Measurements from ENCODE around the gene CARD11.

CARD11 gene

DNA sequence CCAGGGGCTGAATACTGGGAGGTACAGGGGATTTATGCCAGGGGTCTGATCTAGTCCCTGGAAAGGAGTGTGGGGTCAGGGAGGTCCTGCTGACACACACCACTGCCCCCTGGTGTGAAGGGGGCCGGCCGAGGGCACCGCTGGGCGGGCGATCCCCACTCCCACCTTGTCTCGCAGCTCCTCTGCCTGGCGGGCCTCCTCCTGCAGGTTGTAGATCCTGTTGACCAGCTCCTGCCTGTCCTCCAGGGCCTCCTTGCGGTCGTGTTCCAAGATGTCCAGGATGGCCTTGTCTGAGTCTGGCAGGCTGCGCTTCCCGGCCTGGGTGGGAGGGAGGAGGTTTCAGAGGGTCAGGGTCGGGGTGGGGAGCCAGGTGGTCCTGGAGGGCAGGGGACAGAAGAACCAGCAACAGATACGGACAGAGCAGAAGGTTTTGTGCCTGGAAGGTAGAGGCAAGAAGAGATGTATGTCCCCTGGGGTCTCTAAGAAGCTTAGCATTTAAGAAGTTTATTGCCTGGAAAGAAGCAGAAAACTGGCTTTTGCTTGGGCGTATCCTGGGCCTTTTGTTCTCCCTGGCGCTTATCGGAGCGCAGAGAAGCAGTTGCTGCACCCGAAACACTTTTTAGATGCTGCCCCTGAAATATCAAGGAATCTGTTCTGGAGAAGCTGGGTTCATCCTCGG, 105.0 kb downstream of the CARD11 start:
- no peak for DNase-seq (ENCODE audit: insufficient read length, low spot score)
- no peak for FAIRE-seq
- TF ChIP-seq, protein P1, sequence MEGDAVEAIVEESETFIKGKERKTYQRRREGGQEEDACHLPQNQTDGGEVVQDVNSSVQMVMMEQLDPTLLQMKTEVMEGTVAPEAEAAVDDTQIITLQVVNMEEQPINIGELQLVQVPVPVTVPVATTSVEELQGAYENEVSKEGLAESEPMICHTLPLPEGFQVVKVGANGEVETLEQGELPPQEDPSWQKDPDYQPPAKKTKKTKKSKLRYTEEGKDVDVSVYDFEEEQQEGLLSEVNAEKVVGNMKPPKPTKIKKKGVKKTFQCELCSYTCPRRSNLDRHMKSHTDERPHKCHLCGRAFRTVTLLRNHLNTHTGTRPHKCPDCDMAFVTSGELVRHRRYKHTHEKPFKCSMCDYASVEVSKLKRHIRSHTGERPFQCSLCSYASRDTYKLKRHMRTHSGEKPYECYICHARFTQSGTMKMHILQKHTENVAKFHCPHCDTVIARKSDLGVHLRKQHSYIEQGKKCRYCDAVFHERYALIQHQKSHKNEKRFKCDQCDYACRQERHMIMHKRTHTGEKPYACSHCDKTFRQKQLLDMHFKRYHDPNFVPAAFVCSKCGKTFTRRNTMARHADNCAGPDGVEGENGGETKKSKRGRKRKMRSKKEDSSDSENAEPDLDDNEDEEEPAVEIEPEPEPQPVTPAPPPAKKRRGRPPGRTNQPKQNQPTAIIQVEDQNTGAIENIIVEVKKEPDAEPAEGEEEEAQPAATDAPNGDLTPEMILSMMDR (IDR thresholded peaks at IDR 0.05; ENCODE audit: insufficient read depth, missing control alignments): no peak

DNA sequence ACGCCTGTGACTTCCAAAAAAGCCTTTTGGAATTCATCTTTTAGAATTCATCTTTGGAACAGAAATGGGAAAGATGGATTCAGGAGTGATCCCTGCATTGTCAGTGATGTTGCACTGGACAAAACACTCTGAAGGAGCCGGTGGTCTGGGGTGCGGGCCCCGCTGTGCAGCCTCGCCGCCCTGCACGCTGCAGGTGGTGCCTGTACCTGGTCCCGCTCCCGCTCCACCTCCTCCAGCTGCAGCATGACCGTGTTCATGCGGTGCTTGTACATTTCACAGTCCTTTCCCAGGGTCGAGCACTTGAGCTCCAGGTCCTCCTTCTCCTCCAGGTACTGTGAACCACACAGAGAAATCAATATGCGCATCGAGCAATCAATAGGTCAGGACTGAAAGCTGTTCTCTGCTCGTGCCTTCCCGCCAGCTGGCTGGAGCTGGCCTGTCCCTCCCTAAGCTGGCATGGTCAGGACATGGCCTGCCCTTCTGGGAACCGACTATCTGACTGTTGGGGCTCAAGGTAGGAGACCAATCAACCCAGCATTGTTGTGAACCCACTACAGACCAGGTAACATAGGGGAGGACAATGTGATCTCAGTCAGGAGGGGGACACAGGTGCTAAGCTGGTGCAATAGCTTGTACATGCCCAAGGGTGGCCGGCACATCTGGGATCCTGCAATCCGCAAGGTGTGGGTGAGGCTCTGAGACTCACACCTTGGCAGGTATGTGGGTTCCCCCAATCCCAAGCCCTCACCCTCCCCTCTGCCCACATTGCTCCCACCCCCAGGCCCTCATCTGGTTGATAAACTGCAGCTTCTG, 105.8 kb downstream of the CARD11 start:
- DNase-seq (ENCODE audit: insufficient read length, low spot score): no peak
- TF ChIP-seq, protein P1 (IDR thresholded peaks at IDR 0.05; ENCODE audit: insufficient read depth, missing control alignments): no peak

DNA sequence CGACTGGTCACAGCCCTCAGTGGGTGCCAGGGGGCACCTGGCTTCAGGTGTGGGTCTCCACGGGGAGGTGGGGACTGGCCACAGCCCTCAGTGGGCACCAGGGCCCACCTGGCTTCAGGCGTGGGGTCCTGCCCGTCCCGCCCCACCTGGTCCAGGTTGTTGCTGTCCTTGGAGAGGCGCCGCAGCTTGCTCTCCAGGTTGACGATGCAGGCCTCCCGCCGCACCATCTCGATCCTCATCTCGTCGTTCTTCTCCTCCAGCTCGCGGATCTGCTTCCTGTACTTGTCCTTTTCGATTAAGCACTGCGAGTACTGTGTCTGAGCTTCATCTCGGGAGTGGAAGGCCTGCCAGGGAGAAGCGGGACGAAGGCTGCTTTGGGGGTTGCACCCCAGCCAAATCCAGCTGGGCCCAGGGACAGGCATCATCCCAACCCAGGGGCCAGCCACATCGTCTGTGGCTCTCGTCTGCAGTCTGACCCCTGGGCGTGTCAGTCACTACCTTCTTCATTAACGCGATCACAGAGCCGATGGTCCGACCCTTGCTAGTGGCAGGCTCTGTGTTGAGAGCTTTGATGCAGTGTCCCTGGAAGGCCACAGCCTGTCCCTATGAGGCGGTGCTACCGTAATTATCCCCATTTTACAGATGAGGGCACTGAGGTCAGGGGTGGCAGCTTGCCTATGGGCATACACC, 106.6 kb downstream of the CARD11 start:
- FAIRE-seq (no peak), DNase-seq (ENCODE audit: insufficient read length, low spot score) (no peak)
- TF ChIP-seq, protein P1 (IDR thresholded peaks at IDR 0.05; ENCODE audit: insufficient read depth, missing control alignments): no peak

More for the DNA sequence above, 105.8 kb downstream of the CARD11 start:
- FAIRE-seq: no peak

DNA sequence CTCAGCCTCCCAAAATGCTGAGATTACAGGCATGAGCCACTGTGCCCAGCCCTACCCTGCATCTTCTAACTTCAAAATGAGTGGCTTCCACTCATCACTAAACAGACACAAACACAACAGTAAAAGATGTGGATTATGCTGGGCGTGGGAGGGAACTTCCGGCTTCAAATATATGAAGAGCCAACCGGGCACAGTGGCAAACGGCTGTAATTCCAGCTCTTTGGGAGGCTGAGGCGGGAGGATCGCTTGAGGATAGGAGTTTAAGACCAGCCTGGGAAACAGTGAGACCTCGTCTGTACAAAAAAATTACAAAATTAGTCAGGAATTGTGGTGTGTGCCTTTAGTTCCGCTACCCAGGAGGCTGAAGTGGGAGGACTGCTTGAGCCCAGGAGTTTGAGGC, 107.4 kb downstream of the CARD11 start:
- FAIRE-seq (no peak), DNase-seq (ENCODE audit: insufficient read length, low spot score) (no peak)
- TF ChIP-seq, protein P1 (IDR thresholded peaks at IDR 0.05; ENCODE audit: insufficient read depth, missing control alignments): no peak

DNA sequence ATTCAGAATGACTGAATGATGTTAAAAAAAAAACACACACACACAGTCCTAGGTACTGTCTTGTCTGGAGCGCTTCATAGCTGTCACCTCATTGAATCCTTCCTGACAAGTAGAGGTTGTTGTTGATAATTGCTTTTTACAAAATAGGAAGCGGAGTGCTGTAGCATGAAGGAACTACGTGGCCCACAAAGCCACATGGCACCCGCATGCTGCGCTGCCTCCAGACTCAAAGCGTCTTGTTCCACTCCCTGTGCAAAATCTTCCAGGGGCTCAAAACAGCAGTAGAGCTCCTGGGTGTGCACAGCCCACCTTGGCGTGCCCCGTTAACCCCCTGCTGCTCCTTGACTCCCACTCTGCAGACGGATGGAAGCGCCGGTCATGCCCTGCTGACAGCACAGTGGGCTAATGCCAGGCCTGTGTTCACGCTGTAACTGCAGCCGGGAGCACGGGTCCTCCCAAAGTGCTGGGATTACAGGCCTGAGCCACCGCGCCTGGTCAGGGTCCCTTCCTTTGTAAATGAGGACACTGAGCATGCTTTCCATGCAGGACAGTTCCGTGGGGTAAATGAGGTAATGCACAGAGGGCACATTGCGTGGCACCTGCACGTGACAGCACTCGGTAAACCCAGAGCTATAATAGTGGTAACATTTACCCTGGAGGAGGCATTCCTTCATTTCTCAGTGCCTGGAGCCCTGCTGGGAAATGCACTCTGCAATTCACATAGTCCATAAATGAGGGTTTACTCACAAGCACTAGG, 108.5 kb downstream of the CARD11 start:
- FAIRE-seq (no peak), DNase-seq (ENCODE audit: insufficient read length, low spot score) (no peak)

DNA sequence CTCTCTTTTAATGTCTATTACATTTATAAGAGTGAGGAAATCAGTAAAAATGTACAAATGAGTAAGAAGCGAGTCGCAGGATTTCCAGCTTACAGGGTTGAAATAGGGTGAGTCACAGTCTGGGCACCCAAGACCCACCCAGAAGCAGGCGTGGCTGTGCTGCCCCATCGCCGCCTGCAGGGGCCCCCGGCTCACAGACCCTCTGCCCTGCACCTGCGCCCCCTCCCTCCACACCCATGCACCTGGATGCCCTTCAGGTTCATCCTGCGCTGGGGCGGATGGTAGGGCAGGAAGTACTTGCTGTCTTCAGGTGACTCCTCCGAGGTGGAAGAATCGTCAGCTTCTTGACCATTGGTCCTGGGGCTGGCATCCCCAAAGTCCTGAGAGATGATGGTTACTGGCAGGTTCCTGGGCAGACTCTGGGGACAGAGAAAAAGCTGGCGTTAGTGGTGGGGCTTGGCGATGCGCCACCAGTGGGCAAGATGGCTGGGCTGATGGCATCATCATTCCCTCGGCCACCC, 109.4 kb downstream of the CARD11 start:
- FAIRE-seq: no peak
- TF ChIP-seq, protein P1 (IDR thresholded peaks at IDR 0.05; ENCODE audit: insufficient read depth, missing control alignments): no peak
- no peak for DNase-seq (ENCODE audit: insufficient read length, low spot score)

More for the DNA sequence above, 108.5 kb downstream of the CARD11 start:
- TF ChIP-seq, protein P1 (IDR thresholded peaks at IDR 0.05; ENCODE audit: insufficient read depth, missing control alignments): no peak
